ENCODE data around the gene ALDH7A1. TPM values are rescaled to one million over a fixed set of nuclear protein-coding genes. Genes with fewer than 3 reads are reported as not detected.

The ALDH7A1 gene
- 10 to 100 TPM; 57.2 to 68.3 TPM for total RNA-seq
- polyA plus RNA-seq (ENCODE audit: insufficient read depth, low read depth, low replicate concordance): 50.0 TPM
- long read RNA-seq, donor 1, full-length matches to known transcripts: 23 of 33 reads
- long read RNA-seq, donor 1, partial matches to known transcripts: 10 of 33 reads
- long read RNA-seq, donor 1, other reads (novel, unspliced or antisense): 0 of 33 reads
- long read RNA-seq, donor 2, full-length matches to known transcripts: 15 of 57 reads
- long read RNA-seq, donor 2, partial matches to known transcripts: 25 of 57 reads
- long read RNA-seq, donor 2, other reads (novel, unspliced or antisense): 17 of 57 reads

DNA sequence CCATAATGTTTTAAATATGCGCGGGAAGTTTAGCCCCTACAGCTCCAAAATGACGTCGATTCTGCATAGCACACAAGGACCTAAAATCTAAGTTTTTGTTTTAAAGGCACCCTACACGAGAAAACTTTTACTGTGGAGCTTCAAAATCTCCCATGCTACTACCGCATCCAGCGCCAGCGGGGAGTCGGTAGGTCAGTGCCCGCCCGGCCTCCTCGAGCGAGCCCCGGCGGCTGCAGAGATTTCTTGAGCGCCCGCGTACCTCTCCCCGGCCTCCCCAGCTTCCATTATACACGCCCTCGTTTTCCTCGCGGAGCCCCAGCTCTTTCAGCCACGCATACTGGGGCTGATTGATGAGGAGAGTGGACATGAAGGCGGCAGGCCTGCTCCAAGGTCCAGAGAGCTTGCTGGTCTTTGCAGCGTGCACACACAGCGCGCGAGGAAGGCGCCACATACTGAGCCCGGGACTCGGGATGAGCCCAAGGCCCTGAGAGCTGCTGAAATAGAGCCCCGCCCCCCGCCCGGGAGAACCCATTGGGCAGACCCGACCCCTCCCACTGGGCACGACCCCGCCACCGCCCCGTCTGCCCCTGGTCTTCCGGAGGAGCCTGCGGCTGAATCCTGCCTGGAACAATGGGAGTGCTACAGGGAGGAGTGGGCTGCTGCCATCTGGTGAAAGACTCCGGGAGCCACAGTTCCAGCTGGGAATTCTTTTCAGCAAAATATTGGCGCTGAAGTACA, at the start of gene ALDH7A1:
TSS of gene ALDH7A1 (minus strand) at position 472 of the 738 bp plus-strand sequence. CDS start at position 451, 21 bp downstream.
- peak within 1 kb of the TSS; percentile 55 to 79 for H3K27ac ChIP-seq
- 0 to 1% methylated on average over 27 to 41 of the region's 44 CpGs for WGBS, 2 donors

GRCh38 chr5:126641387-126641786, 46.4 kb upstream of the ALDH7A1 start:
- H3K9me3 ChIP-seq: no peaks in the 10 kb centered on the region
- no peaks in the 10 kb centered on the region for H3K36me3 ChIP-seq (ENCODE audit: low read depth, missing control alignments)
- H3K27ac ChIP-seq: no peak overlapping the region
- 93 to 96% methylated on average over 5 of the region's 5 CpGs for WGBS, 2 donors
- H3K4me3 ChIP-seq: no peak overlapping the region
- intact Hi-C loops (cut with DNase I; ENCODE audit: low total_unique reads): no loop called here
- no peaks in the 10 kb centered on the region for H3K27me3 ChIP-seq
- DNase-seq: no peak
- TF ChIP-seq CTCF (IDR thresholded peaks at IDR 0.05): no peak
- no peak for TF ChIP-seq POLR2A (IDR thresholded peaks at IDR 0.05)
- H3K4me1 ChIP-seq: no peaks in the 10 kb centered on the region

More for the DNA sequence above, at the start of gene ALDH7A1:
- no peaks in the 10 kb centered on the region for H3K36me3 ChIP-seq (ENCODE audit: low read depth, missing control alignments)
- peak; percentile 96 for DNase-seq
- H3K4me1 ChIP-seq: peaks cover 8% of the 10 kb centered on the region
- peak within 1 kb of the TSS; percentile 68 to 75 for H3K4me3 ChIP-seq
- H3K9me3 ChIP-seq: no peaks in the 10 kb centered on the region
- no peaks in the 10 kb centered on the region for H3K27me3 ChIP-seq
- intact Hi-C loops (cut with DNase I; ENCODE audit: low total_unique reads): no loop called here
- peak; percentile 43 to 61 (median 55) for TF ChIP-seq CTCF (IDR thresholded peaks at IDR 0.05)
- TF ChIP-seq POLR2A (IDR thresholded peaks at IDR 0.05): no peak

DNA sequence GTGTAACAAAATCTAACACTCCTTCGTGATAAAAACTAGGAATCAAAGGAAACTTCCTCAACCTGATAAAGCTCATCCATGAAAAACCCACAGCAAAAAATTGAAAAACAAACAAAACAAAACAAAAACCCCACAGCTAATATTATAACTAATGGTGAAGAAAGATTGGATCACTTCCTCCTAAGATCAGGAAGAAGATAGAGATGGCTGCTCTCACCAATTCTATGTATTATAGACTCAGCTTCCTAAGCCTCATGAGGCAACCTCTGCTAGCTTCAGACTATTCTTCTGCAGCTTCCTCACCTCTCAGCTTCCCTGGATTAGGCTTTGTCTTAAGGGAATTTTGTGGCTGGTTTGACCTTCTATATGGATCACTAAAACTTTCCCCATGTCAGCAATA, 45.8 kb upstream of the ALDH7A1 start:
- Histone ChIP-seq H3K27me3 (no peaks in the 10 kb centered on the region), H3K4me3 (no peak overlapping the region), H3K4me1 (no peaks in the 10 kb centered on the region), H3K9me3 (no peaks in the 10 kb centered on the region), H3K27ac (no peak overlapping the region), H3K36me3 (ENCODE audit: low read depth, missing control alignments) (no peaks in the 10 kb centered on the region)
- DNase-seq: no peak
- intact Hi-C loops (cut with DNase I; ENCODE audit: low total_unique reads): no loop called here
- 69 to 80% methylated on average over 1 of the region's 1 CpG for WGBS, 2 donors
- no peak for TF ChIP-seq POLR2A (IDR thresholded peaks at IDR 0.05)
- TF ChIP-seq CTCF (IDR thresholded peaks at IDR 0.05): no peak

DNA sequence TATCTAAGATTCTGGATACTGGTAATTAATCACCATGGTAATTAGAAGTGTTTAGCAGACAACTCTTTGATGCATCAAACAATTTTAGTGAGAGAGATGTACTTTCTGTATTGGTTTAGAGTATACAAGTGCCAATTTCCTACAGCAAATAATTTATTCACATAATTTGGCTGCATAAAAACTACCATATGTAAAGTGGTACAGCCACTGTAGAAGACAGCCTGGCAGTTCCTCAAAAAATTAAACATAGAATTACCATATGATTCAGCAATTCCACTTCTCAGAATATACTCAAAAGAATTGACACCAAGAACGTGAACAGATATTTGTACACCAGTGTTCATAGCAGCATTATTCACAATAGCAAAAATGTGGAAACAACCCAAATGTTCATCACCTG, 41.9 kb upstream of the ALDH7A1 start:
- Histone ChIP-seq H3K27ac (no peak overlapping the region), H3K9me3 (no peaks in the 10 kb centered on the region), H3K4me3 (no peak overlapping the region), H3K27me3 (no peaks in the 10 kb centered on the region), H3K36me3 (ENCODE audit: low read depth, missing control alignments) (no peaks in the 10 kb centered on the region), H3K4me1 (no peaks in the 10 kb centered on the region)
- DNase-seq: no peak
- intact Hi-C loops (cut with DNase I; ENCODE audit: low total_unique reads): no loop called here
- TF ChIP-seq CTCF (IDR thresholded peaks at IDR 0.05): no peak
- TF ChIP-seq POLR2A (IDR thresholded peaks at IDR 0.05): no peak
- WGBS, 2 donors: 80 to 83% methylated on average over 1 of the region's 1 CpG
